GM21381 (cell line): ENCODE results near the gene PRIMPOL.

Experiments
- ATAC-seq: cut with Tn5 transposase; IDR thresholded peaks from one replicate; pipeline ENCODE4 v1.9.1; 2021; ENCODE audit warnings: mild to moderate bottlenecking, moderate library complexity; ENCODE audit not compliant: unreplicated experiment

PRIMPOL gene

DNA sequence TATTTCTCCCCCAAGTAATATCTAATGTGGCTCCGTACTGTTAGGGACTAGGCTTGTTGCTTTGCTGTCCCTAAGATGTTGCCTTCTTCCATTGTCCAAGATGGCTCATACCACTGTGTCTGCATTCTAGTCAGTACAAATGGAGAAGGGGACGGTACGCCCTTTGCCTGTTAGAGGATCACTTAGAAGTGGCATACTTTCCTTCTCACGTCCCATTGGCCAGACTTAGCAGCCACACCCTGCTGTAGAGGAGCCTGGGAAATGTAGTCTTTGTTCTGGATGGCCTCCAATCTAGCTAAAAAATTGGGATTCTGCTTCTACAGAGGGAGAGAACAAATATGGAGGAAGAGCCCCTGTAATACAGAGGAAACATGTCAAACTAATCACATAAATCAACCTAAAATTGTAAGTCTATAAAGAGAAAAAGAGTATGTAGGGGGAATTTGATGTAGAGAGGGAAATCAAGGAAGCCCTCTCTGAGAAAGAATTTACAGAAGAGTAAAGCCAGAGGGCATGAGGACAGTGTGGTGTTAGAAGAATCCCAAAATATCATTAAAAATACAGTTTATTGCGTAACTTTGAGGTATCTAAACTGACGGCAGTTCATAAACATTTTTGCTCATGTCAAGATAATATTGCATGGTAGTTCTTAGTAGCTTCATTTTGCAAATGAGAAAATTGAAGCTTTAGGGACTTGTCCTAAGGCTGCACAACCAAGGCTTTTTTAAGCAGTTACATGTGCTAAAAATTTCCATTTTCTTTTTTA is 15.1 kb downstream of the PRIMPOL start:
- no peak for ATAC-seq

DNA sequence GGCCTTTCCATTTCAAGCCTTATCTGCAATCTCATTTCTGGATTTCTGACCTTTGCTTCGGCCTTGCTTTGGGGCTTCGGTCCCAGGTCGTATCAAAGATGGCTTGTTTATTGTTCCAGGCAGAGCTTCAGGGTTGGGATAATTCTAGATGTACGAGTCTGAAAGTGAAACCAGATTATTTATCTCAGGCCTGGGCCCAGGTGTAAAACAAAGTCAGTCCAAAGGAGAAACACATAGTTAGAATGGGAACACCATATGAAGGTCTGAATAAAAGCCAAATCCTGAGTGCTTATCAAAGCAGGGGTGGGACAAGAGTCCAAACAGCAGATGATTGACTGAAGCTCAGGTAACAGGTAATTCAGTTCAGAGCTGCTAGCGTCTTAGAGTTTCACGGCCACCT is 17.1 kb downstream of the PRIMPOL start:
- no peak for ATAC-seq

GRCh38 chr4:184668096-184668495 is 18.6 kb downstream of the PRIMPOL start:
- no peak for ATAC-seq

DNA sequence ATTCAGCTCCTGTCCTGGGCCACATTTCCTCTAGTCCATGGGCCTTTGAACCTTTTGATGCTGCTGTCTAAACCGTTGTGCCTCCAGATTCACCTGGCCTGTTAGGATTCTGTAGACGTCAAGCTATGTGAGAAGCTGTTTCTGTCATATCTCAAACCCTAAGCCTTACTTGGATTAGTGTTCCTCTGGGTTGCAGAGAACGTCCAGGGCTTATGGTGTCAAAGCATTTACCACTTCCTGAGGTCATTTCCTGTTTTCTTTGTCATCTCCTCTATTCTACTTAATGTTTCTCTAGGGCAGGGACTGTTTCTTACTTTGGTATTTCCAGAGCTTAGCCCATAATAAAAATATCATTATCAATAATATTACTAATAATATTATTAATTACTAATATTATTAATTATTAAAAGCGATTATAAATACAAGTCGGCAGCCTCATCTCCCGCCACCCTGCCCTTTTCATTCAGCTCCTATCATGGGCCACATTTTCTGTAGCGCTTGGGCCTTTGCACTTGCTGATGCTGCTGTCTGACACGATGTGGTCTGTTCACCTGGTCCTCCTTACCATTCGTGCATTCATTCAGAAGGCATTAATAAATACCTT is 19.1 kb downstream of the PRIMPOL start:
- no peak for ATAC-seq

DNA sequence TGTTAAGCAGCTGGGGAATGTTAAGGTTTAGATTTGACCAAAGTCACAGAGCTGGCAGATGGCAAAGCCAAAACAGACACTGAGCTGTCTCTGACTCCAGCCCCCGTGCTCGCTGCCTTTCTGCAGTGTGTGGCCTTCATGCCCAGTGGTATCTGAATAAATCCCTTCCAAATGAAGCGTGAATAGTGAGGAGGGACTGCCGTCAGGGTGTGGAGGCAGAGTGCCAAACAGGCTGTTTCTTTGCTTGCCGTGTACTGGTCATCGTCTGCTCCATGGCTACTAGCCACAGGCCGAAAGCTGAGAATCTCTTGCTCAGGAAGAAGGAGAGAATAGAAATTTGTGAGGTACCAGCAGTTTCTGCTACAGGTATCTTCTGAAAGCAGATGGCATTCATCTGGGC is 19.7 kb downstream of the PRIMPOL start:
- no peak for ATAC-seq

DNA sequence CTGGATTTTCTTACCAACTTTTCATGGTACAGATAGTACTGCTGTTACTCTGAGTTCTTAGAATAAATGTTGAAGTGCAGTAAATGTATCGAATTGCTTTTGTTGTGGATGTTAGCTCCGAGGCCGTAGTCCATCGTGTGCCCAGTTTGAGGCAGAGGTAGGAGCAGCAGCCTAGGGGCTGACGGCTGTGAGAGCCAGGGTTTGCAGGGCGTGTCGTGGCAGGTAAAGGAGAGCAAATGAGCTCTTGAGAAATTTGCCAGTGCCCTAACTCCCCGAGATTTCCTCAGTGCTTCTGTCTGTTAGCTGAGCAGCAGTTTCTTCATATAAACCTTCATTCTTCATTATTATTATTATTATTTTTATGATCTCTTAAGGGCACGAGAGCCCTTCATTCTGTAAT is 21.6 kb downstream of the PRIMPOL start:
- ATAC-seq: no peak

- ATAC-seq: no peak
These were observed 23.2 kb downstream of the PRIMPOL start for GRCh38 chr4:184672741-184673140.

DNA sequence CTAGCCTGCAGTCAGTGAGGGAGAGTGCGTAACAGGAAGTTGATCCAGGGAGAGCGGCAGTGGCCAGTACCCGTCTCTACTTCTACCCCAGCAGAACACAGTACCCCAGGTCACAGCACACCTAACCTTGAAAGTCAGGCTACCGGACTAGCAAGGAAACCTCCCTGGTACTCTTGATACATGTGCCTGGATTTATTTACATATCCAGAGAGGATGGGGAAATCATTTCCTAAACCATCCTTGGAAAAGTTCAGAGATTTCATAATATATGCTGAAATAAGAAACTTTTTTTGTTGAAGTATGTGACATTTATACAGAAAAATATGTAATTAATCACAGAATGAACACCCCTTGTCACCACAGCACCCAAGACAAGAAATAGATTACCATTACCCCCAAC is 24.5 kb downstream of the PRIMPOL start:
- no peak for ATAC-seq

DNA sequence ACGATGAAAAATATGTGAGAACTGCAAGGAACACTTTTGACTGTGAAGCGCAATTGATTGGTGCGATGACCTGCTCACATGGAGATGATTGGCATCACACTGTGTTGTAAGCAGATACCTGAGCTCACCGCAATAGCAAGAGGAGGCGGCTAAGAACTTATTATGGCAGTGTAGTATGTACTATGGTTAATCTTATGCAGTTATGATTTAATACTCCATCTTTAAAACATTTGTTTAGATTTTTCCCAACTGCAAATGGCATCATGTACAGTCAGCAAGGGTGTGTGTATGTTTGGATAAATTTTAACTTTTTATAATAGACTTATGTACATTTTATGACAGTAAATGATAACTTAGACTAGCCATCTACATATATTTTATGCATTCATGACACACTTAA is 25.5 kb downstream of the PRIMPOL start:
- no peak for ATAC-seq

DNA sequence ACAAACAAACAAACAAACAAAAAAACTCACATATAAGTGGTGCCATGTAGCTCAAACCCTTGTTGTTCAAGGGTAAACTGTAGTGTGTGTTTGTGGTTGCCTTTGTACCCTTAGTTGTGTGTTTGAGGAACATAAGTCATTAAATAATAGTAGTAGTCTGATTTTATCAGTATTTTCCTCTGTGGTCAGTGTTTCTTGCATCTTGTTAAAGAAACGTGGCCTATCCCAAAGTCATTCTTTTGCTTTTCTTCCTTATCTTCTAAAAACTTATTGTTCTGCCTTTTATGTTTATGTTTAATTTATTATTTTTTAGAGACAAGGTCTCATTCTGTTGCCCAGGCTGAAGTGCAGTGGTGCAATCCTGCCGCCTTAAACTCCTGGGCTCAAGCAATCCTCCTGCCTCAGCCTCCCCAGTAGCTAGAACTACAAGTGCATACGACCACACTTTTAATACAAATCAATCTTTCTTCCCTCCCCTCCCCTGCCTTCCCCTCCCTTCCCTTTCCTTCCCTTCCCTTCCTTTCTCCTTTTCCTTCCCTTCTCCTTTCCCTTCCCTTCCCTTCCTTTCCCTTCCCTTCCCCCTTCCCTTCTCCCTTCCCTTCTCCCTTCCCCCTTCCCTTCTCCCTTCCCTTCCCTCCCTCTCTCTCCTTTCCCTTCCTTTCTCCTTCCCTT is 26.4 kb downstream of the PRIMPOL start:
- ATAC-seq: no peak

DNA sequence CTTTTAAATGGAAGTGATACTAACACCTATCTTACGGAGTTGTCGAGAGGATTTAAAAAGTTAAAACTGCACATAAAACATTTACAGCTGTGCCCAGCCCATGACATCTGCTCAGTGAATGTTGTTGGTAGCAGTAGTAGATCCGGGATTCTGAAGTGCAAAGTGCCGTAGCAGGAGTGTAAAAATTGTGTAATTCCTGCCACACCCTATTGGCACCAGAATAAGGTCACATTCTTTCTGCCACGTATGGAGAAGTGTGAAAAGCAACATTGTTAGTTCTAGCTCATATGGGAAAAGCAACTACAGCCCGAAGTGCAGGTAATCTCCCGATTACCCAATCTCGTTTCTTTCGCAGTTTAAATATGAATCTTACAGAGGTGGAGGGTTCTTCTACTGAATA is 31.2 kb downstream of the PRIMPOL start:
- ATAC-seq: no peak

DNA sequence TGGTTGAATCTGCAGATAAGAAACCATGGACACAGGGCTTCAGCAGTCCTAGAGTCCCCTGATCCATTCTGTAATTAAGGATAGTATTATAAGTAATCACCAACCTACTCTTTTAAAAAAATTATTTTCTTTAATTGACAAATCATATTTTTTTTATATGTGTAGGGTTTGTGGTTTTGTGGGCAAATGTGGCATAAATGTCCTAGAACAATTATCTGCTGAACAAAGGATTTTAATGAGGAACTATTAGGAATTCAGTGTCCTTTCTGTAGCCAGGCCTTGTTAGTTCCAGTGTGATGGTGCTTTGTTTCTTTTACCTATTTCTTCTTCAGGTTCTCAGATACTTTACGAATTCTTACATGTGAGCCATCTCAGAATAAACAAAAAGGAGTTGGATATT is 32.4 kb downstream of the PRIMPOL start:
- no peak for ATAC-seq

GRCh38 chr4:184684491-184685189 is 35.1 kb downstream of the PRIMPOL start:
- ATAC-seq: no peak

GRCh38 chr4:184688005-184688404 is 38.5 kb downstream of the PRIMPOL start:
- ATAC-seq: no peak

GRCh38 chr4:184688447-184688846 is 38.9 kb downstream of the PRIMPOL start:
- no peak for ATAC-seq

DNA sequence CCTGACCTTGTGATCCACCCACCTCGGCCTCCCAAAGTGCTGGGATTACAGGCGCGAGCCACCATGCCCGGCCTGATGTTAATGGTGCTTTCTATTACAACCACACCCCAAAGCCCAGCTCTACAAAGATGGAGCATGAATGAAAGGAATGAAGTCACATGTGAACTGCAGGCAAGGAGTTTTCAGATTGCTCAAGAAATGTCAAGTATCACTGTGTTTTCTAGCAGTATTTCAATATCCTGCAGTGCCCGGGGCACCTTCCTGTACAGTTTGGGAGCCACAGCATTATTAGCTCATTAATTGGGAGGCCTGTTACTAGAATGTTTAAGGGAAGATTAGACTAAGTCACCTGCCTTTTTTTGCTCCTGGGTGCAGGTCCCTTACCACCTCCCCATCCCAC is 40.1 kb downstream of the PRIMPOL start:
- ATAC-seq: no peak

DNA sequence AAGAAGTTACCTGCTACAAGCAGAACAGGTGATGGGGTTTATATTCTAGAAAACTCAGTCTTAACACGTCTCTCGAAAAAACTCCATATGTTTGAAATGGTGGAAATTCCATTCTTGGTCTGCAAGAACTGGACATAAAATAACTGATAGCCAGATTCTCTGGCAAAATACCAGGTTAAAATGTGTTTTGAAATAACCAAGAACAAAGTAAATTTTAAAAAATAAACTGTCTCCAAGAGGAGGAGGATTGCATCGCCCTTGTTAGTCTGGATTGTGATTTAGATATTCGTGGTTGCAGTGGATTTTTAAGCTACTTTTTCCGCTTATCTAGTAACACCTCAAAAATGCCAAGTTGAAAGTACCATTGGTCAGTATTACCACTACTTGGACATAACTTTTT is 43.5 kb downstream of the PRIMPOL start:
- ATAC-seq: no peak

DNA sequence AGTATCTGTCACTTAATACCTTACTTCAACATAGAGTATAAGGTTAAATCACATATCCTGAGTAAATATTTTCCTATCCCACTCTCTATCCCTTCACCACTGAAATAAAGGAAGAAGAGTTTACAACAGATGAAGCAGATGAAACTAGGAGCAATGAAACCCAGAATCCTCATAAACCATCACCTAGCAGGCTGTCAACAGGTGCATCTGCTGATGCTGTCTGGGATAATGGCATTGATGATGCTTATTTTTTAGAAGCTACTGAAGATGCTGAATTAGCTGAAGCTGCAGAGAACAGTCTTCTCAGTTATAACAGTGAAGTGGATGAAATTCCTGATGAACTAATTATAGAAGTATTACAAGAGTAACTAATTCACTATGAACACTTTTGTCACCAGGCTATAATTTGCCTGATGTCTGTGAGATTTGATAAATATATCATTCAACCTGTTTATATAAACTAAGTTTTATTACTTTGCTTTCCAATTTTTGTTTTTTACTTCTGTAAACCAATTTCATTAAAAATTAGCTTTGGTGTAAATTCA is 44.9 kb downstream of the PRIMPOL start:
- no peak for ATAC-seq

GRCh38 chr4:184695178-184695896 is 45.8 kb downstream of the PRIMPOL start:
- no peak for ATAC-seq

DNA sequence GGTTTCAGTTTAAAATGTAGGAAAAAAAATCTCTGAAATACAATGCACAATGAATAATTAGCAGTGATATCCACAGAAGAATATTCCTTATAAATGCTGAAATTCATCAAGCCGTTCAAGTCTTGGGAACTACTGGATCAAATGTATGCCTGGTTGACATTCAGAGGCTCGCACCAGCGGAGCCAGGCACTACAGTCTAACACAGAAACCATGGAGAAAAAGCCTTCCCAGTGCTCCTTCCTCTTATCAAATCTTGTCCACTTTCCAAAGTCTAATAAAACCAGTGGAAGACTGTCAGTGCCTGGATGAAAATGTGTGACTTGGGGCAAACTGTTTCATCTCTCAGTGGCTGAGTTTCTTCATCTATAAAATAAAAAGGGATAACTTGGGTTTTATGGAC is 48.4 kb downstream of the PRIMPOL start:
- ATAC-seq: no peak

- ATAC-seq: no peak
These were observed 50.4 kb downstream of the PRIMPOL start for GRCh38 chr4:184699941-184700340.
